Gastroesophageal sphincter (tissue), 3 donors: ENCODE measurements around the gene ARL4C.

Source experiments
- POLR2A ChIP-seq, 2 donors: fragments of 450-650 bp; IDR thresholded peaks; one replicate each; pipeline ENCODE4 v1.6.1; 2017; ENCODE audit warnings: antibody characterized with exemption in 2 of 2, mild to moderate bottlenecking in 2 of 2, moderate library complexity in 1 of 2
- TF ChIP-seq, protein P1 (sequence below), 4 experiments: fragments of 200-600 bp in 2 of 4; fragments of 450-650 bp in 2 of 4; sonication (generic) in 1 of 4; IDR thresholded peaks; one replicate each; pipeline ENCODE4 v1.5.1; 2017 to 2019; ENCODE audit warnings: antibody characterized with exemption in 4 of 4, mild to moderate bottlenecking in 2 of 4, moderate library complexity in 2 of 4

DNA sequence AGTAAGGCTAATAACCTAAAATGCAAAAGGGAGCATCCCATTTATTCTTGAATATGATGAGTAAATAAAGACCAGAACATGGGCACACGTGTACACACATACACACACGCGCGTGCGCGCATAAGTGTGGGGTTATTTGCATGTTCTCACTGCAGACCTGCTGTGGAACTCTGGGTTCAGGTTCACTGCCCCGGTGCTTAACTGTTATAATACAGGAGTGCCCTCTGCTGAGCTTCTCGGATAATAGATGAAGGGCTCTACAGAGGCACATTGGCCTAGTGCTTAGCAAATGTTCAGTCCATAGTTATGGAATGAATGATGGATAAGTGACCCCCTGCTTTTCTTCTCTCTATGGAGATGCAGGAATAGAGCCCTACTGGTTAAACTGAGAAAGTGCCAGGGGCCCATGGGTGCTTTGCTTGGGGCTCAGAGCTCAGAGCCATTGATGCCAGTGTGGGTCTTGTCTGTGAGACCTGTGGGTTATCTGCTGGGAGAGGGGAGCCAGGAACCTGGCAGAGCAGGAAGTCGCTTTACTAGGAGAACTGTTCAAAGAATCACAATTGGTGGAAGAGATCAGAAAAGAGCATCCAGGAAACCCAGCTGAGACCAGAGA is 3.6 kb upstream of the ARL4C start:
- TF ChIP-seq, protein P1, sequence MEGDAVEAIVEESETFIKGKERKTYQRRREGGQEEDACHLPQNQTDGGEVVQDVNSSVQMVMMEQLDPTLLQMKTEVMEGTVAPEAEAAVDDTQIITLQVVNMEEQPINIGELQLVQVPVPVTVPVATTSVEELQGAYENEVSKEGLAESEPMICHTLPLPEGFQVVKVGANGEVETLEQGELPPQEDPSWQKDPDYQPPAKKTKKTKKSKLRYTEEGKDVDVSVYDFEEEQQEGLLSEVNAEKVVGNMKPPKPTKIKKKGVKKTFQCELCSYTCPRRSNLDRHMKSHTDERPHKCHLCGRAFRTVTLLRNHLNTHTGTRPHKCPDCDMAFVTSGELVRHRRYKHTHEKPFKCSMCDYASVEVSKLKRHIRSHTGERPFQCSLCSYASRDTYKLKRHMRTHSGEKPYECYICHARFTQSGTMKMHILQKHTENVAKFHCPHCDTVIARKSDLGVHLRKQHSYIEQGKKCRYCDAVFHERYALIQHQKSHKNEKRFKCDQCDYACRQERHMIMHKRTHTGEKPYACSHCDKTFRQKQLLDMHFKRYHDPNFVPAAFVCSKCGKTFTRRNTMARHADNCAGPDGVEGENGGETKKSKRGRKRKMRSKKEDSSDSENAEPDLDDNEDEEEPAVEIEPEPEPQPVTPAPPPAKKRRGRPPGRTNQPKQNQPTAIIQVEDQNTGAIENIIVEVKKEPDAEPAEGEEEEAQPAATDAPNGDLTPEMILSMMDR (IDR thresholded peaks at IDR 0.05) = peak in 2 of 4 experiments; percentile 44 to 61
- no peak for TF ChIP-seq POLR2A (IDR thresholded peaks at IDR 0.05)
